ENCODE data around the gene HTD2.

Gene HTD2

DNA sequence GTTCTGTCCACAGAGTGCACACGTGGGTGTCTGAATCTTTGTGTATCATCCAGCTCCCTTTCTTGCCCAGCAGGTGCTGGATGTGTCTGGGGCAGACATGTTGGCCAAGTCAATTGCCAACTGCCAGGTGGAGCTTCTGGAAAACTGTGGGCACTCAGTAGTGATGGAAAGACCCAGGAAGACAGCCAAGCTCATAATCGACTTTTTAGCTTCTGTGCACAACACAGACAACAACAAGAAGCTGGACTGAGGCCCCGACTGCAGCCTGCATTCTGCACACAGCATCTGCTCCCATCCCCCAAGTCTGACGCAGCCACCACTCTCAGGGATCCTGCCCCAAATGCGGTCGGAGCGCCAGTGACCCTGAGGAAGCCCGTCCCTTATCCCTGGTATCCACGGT is 12.8 kb upstream of the HTD2 start:
- no peak for DNase-seq

DNA sequence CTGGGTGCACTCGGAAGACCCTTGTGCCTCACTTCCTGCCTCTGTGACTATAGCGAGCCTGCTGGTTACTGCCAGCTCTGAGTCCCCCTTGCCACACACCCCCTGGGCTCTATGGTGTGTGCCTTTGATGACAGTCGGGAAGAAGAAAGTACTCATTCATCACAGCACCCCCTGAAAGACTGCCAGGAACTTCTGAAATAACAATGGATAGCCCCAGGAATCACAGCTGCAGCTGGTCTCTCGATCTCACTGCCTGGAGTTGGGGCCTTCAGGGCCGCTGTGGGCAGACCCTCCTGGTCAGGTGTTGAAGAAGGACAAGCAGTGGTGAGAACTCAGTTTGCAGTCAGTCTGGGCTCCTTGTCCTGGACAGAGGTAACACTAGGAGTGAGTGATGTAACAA is 10.1 kb upstream of the HTD2 start:
- no peak for DNase-seq

DNA sequence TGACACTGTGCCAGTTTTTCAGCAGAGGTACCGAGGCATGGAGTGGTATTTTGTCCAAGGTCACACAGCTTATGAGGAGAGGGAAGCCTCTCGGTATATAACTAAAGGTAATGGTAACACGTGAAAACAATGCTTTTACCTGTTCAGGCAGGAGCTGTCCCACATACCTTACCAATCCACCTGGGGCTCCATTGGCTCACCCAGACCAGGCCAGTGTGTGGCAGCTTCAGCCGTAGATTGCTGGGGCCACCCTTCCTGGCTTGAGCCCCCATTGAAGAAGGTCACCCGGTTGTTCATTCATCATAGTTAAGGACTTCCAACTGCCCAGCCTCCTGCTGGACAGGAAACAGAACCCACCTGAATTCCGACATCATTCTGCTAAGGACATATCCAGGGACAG is 9.5 kb upstream of the HTD2 start:
- DNase-seq = no peak

DNA sequence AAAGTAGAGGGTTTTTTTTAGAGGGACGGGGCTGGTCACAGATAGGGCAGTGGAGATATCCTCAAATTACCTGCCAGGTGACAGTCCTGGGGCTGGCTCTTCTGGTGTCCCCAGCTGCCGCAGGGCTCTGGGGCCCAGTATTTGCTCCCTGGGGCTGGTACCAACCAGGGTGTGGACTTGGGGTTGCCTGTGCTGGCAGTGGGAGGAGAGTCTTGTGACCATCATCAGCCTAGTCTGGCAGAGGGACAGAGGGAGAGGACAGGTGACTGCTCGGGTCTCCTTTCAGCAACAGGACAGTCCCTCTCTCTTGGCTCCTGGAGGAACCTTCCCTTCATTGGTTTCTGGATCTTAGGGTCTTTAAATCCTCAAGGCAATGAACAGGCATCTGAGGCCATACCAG is 8.1 kb upstream of the HTD2 start:
- no peak for DNase-seq

DNA sequence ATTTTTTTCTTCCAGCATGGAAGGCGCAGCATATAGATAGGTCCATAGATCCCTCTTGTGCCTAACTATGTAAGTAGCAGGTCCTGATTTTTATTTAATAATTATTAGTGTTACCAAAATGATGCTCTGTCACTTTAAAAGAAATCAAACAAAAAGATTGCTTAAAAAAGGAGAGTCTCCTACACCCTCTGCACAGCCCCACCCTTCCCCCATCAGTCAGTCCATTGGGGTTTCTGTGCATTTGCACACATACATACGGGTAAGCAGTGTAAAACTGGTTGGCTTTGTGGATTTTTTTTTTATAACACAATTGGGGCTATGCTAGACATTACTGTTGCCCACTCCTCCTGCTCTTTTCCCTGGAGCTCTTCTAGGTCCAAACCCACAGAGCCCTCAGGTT is 7.2 kb upstream of the HTD2 start:
- DNase-seq = no peak

DNA sequence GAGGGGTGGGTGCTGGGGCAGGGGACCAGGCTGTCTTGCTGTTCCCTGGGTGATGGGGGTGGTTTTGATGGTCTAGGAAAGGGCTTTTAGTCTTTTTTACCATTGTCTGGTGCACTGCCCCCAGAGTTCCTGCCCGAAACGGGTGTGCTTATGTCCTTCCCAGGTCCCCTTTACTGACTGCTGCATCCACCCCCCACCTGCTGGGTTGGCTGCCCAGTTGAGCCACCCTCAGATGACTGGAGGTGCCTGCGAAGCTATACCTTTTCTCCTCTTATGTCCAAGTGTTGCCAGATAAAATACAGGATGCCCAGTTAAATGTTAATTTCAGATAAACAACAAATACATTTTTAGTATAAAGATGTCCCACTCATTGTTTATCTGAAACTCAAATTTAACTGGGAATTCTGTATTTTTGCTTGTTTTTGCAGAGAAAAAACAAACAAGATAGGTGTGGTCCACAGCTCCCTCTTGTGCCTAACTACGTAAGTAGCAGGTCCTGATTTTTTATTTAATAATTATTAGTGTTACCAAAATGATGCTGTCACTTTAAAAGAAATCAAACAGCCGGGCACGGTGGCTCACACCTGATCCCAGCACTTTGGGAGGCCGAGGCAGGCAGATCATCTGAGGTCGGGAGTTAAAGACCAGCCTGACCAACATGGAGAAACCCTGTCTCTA is 6.3 kb upstream of the HTD2 start:
- DNase-seq = no peak

DNA sequence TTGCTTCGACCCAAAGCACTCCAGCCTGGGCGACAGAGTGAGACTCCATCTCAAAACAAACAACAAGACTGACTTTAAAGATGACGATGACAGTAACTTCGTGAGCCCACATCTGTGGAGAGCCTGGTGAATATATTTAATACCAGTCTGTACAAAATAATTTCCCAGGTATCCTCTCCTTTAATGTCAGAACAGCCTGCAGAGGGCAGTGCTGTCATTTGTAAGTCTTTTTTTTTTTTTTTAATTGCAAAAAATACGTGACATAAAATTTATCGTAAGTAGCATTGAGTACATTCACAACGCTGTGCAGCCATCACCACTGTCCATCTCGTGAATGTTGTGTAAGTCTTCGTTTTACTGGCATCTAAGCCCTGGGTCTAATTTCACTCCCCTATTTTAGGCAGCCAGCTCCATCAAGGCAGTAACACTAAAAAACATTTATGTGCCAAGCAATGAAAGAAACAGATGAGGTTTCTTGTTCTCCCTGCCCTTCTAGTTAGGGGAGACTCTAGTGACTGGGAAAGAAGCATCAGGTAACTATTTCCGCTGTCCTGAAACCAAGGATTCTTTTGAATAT is 1.4 kb downstream of the HTD2 start:
- peak; percentile 26 for DNase-seq

DNA sequence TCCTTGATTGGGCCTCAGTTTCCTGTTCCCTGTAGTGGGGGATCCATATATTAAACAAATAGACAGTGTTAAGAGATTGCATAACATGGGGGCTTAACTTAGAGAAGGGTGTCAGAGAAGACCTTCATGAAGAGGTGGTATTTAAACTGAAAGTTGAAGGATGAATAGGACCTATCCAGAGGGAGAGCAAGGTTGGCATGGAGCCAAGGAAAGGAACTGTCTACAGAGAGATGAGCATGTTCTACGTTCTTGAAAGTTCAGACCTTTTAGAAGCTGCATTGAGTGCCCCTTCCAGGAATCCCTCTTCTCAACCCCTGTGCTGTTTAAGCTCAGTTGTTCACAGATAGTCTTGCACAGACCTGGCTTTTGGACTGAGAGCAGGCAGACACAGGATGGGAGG is 2.4 kb downstream of the HTD2 start:
- DNase-seq = no peak

DNA sequence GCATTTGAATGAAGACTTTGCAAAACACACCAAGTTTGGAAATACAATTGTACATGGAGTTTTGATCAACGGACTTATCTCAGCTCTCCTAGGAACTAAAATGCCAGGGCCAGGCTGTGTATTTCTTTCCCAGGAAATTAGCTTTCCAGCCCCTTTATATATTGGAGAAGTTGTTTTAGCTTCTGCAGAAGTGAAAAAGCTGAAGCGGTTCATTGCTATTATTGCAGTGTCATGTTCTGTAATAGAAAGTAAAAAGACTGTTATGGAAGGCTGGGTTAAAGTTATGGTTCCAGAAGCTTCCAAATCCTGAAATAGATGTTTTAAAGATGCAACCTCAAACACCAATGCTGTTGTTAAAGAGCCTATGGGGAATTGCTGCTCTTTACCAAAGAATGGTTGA is 11.5 kb downstream of the HTD2 start:
- no peak for DNase-seq

DNA sequence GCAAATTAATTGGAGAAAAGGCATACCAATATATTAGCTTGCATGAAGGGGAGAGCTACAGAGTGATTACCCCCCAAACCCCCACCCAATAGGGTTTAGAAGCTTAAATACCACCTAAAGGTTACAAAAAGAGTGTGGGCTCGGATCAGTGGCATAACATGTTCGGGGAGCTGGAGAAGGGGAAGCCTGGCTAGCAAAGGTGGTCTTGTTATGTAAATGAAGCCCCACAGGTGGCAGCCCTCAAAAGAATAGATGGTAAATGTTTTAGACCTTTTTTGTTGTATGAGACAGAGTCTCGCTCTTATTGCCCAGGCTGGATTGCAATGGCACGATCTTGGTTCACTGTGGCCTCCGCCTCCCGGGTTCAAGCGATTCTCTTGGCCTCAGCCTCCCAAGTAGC is 15.5 kb downstream of the HTD2 start:
- DNase-seq = no peak

DNA sequence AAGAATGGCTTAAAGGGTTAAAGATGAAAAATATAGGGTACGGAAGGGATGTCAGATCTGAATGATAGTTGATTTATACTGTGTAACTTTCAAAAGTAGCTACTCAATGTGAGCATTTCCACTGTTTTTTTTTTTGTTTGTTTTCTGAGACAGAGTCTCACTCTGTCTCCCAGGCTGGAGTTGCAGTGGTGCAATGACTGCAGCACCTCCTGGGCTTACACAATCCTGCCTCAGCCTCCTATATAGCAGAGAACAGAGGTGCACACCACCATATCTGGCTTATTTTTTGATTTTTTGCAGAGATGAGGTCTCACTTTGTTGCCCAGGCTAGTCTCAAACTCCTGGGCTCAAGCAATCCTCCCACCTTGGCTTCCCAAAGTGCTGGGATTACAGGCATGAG is 16.5 kb downstream of the HTD2 start:
- no peak for DNase-seq

DNA sequence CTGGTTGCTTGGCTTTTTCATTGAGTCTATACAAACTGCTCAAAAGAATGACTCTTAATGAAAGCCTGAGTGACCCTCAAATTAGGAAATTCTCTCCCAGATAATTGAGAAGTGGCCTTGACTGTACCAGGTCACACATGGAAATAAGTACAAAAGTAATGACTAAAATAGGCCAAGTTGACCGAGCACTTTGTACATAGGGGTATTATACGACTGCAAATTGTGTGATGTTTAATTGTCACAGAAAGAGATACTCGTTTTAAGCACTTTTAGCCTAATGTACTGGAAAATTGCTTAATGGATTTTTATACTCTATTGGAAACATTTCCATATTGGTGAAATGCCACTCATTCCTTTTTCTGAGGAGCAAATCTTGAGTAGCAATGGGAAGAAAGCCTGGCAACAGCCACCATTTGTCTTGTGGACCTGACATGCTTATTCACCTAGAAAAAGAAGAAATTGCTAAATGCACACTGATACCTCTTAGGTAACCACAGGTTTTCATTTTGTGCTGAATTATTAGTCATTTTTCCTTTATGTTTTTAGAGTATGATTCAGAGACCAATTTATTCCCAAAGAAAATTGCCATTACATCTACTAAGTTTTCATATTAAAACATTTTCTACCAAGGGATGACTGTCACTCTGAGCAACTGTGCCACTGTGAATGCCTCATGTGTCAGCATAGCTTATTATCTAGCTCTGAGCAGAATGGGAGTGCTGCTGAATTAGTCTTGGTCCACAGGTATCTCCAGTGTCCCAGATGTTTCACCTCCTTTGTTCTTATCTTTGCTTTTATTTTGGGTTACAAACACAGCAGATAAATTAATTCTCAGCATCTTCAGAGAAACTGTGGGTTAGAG is 17.4 kb downstream of the HTD2 start:
- DNase-seq = no peak

DNA sequence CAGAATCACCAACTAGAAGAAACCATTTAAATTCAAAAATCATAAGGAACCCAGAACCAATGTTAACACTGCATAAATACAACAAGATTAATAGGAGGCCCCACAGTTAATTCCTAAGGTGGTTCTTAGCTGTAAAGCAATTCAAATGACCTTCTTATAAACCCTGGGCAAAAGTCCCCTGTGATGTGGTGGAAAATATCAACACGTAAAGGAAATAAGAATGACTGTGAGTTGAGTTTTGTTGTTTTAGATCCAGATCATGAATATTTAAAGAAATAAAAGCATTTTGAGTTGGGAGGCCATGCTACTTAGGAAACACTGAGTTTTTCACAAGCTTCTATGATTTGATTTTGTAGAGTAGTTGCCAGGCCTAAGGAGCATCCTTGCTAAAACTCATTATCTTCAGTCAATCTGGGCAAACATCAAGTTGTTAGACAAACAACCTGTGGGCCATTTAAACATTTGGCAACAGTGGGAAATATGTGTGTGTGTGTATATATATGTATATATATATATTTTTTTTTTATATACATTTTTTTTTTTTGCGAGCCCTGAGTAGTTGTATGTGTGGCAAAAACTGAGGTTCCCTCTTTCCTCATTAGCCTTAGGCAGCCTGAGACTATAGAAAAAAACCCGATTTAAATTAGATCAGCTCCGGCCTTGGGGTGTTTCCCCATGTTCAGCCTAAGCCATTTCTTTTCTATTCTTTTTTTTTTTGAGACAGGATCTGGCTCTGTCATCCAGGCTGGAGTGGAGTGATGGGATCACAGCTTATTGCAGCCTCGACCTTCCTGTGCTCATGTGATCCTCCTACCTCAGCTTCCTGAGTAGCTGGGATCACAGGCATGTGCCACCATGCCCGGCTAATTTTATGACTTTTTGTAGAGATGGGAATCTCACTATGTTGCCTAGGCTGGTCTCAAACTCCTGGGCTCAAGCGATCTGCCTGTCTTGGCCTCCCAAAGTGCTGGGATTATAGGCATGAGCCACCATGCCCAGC is 18.4 kb downstream of the HTD2 start:
- DNase-seq = no peak

DNA sequence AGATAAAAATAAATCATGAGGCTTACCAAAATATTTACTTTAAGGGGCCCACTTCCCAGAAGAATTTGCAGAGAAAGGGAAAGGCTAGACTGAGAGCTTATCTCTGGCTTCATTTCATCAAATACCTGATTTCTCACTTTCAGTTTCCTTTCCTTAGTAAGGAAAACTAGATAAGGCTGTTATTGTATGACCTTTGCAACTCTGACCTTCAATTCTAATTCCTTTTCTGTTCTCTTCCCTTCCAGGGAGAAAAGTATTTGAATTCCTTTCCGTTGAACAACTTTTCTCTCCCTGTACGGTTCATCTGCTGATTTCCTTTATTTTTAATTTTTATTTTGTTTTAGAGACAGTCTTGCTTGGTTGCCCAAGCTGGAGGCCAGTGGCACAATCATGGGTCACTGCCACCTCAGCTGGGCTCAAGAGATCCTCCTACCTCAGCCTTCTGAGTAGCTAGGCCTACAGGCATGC is 19.2 kb downstream of the HTD2 start:
- no peak for DNase-seq

DNA sequence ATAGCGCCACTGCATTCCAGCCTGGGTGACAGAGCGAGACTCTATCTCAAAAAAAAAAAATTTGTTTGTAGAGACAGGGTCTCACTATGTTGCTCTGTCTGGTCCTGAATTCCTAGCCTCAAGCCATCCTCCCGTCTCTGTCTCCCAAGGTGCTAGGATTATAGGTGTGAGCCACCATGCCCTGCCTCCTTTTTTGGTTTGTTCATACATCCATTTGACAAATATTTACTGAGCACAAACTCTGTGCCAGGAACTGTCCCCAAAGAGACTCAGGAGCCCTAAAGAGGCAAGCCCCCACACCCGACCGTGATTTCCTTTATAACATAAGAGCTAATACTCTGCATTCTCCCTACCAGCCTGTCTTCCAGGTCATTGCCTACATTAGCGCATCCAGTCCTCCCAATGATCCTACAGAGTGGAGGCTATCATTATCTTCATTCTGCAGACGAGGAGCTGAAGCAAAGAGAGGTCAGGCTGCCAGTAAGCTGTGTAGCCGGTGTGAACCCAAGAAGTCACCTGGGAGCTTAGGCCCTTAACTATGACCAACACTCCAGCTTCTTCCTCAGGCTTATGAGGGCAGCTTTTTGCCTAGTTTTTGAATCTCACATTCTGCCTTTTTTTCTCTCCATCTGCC is 20.1 kb downstream of the HTD2 start:
- DNase-seq = no peak

DNA sequence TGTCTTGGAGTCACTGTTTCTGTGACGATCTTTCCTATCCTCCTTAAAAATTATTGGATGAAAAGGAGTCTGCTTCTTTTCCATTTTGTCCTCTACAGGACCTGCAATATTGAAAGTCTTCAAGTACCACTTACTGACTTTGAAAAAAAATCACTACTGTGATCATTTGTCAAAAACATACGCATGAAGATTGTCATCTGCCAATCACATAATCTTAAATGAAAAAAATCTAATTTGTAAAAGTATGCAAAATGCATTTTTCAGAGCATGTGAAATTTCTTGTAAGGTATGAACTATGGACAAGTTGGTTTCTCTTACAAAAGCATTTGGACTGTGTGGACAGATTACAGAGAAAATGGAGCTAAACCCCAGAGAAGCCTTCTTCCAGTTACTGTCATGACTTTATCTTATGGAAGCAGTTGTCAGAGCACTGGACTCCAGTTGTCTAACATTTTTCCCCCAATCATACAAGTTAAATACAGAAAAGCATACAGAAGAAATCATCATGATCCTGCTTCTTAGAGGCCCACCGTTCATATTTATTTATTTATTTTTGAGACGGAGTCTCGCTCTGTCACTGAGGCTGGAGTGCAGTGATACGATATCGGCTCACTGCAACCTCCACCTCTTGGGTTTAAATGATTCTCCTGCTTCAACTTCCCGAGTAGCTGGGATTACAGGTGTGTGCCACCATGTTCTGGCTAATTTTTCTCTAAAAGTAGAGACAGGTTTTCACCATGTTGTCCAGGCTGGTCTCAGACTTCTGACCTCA is 23.0 kb downstream of the HTD2 start:
- no peak for DNase-seq

DNA sequence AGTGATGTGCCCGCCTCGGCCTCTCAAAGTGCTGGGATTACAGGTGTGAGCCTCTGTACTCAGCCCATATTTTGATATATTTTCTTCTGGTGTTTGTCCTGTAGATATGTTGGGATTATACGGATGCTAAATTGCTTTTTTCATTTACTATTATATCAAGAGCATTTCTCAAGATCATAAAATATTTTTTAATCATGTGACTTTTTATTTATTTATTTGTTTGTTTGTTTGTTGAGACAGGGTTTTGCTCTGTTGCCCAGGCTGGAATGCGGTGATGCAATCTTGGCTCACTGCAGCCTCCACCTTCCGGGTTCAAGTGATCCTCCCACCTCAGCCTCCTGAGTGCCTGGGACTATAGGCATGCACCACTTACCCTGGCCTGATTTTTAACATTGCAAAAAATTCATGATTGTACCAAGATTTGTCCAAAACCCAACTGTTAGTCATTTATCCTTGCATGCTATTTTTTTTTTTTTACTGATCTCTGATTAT is 23.6 kb downstream of the HTD2 start:
- no peak for DNase-seq

DNA sequence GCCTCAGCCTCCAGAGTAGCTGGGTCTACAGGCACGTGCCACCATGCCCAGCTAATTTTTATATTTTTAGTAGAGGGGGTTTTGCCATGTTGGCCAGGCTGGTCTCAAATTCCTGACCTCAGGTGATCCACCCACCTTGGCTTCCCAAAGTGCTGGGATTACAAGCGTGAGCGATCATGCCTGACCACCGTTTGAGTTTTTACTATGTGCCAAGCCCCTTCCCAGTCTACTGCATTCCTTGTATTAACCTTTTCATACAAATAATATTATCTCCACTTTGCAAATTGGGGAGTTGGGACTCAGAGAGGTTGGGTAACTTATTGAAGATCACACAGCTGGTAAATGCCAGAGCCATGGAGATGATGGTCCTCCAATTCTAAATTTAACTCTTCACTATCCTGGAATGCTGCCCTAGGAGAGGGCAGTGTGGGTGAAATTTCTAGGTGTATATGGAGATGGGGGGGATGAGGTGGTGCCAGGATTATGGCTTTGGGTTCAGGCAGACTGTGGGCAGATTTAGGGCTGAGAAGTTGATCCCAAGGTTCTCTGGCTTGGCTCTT is 25.4 kb downstream of the HTD2 start:
- no peak for DNase-seq

DNA sequence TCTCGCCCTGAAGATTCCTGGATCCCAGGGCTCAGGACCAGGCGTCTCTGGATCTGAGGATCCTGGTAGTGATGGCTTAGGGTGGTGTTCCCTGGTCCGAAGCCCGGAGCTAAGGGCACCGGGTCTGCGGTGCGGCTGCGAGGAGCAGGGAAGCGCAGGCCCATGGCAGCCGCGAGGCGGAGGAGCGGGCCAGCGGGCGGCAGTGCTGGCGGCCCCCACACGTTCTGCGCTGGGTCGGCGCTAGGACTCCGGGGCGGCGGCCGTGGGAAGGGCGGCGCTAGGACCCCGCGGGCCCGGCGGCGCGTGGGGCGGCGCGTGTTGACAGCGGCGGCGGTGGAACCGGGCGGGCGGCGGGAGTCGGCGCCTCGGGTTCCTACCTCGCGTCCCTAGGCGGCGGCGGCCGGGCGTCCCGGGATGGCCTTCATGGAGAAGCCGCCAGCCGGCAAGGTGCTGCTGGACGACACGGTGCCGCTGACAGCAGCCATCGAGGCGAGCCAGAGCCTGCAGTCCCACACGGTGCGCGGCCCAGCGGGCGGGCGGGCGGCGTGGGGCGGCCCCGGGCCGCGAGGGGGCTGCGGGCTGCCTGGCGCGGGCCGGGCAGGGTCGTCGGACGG is 26.4 kb downstream of the HTD2 start, which contains the start of gene PXK:
TSS of gene PXK (plus strand) at position 318 of the 614 bp plus-strand sequence. CDS start at position 415, 97 bp downstream.
- peak; percentile 73 for DNase-seq
